ENCODE data around the gene CRACR2B.

Gene CRACR2B

DNA sequence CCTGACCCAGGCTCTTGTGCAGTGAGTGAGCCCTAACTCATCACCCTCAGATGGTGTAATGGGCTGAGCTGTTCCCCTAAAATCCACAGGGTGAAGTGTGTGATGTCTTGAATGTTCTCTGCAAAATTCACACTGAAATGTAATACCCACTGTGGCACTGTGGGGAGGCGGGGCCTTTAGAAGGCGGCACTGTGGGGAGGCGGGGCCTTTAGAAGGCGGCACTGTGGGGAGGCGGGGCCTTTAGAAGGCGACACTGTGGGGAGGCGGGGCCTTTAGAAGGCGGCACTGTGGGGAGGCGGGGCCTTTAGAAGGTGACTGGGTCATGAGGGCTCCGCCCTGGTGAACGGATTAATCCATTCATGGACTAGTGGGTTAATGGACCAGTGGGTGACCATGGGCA, 49.8 kb downstream of the CRACR2B start:
- Mint-ChIP-seq H3K36me3 (ENCODE audit: low read depth) (peaks cover 26% of the 10 kb centered on the region), H3K4me3 (no peak overlapping the region)

DNA sequence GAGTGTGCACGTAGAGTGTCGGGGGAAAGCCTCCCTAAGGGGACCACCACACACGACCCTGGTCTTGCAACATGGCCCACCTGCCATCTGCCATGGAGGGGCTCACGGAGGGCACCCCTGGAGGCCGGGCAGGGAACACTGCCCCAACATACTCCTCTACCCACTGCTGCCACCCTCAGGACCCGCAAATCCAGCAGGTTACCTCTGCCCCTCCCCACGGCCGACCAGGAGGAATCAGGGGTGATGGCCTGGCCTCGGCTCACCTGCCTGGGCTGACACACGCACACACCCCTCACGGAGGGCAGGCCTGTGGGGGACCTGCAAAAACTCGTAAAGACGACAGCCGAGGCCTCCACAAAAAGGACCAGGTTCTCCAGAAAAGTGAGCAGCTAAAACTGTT, 52.7 kb downstream of the CRACR2B start:
- Mint-ChIP-seq H3K27me3 (no peaks in the 10 kb centered on the region), H3K9me3 (no peaks in the 10 kb centered on the region), H3K27ac (no peak overlapping the region), H3K4me3 (no peak overlapping the region), H3K36me3 (ENCODE audit: low read depth) (peaks cover 26% of the 10 kb centered on the region), H3K4me1 (ENCODE audit: low read depth) (no peaks in the 10 kb centered on the region)

More for the DNA sequence above, 49.8 kb downstream of the CRACR2B start:
- H3K27ac Mint-ChIP-seq: no peak overlapping the region
- H3K4me1 Mint-ChIP-seq (ENCODE audit: low read depth): no peaks in the 10 kb centered on the region
- no peaks in the 10 kb centered on the region for H3K27me3 Mint-ChIP-seq
- H3K9me3 Mint-ChIP-seq: no peaks in the 10 kb centered on the region

All from stimulated activated naive CD8-positive, alpha-beta T cell treated with anti-CD3 and anti-CD28 coated beads, Interleukin-15, Interleukin-2, amounts not matched to agents 100 ng/mL and 50 ng/mL, for 24 hours (primary cell).